NCI-H2171 treated with DMSO at 0.1 percent for 48 hours (cell line): ENCODE data around the gene CCDC171.

Experiments used
- DNase-seq: peaks from one replicate; lab custom pipeline; 2025; lab: John Stamatoyannopoulos, UW

Gene CCDC171

GRCh38 chr9:16001856-16002255, 449.0 kb downstream of the CCDC171 start:
- DNase-seq = no peak

- no peak for DNase-seq
These were observed 450.0 kb downstream of the CCDC171 start for GRCh38 chr9:16002816-16003215.

- DNase-seq = no peak
These were observed 450.9 kb downstream of the CCDC171 start for GRCh38 chr9:16003785-16004184.

- no peak for DNase-seq
These were observed 451.8 kb downstream of the CCDC171 start for GRCh38 chr9:16004613-16005012.

GRCh38 chr9:16010221-16010620, 457.4 kb downstream of the CCDC171 start:
- no peak for DNase-seq

- no peak for DNase-seq
These were observed 459.8 kb downstream of the CCDC171 start for GRCh38 chr9:16012621-16013020.

- no peak for DNase-seq
These were observed 460.5 kb downstream of the CCDC171 start for GRCh38 chr9:16013366-16013765.

- no peak for DNase-seq
These were observed 461.0 kb downstream of the CCDC171 start for GRCh38 chr9:16013826-16014225.

GRCh38 chr9:16022228-16022627, 469.4 kb downstream of the CCDC171 start:
- DNase-seq = no peak

- DNase-seq = no peak
These were observed 470.6 kb downstream of the CCDC171 start for GRCh38 chr9:16023446-16023845.
